Measurements from ENCODE around the gene GPRC6A.

GPRC6A gene

DNA sequence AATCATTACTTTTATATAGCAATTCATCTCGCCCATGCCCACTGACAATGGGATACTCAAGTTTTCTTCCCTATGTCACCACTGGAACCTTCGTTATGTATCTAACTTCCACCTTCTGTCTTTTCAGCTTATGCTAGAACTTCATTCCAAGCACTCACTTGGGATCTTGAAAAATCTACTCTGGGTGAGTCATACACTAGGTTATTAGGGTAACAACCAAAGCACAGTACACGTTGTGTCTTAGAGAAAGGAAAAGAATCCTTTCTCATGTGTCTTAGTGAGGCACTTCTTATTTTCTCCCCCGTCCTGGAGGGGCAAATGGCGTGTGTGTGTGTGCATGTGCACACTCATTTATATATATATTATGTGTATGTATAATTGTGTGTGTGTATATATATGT lies 45.0 kb downstream of the GPRC6A start:
- no peak for DNase-seq

DNA sequence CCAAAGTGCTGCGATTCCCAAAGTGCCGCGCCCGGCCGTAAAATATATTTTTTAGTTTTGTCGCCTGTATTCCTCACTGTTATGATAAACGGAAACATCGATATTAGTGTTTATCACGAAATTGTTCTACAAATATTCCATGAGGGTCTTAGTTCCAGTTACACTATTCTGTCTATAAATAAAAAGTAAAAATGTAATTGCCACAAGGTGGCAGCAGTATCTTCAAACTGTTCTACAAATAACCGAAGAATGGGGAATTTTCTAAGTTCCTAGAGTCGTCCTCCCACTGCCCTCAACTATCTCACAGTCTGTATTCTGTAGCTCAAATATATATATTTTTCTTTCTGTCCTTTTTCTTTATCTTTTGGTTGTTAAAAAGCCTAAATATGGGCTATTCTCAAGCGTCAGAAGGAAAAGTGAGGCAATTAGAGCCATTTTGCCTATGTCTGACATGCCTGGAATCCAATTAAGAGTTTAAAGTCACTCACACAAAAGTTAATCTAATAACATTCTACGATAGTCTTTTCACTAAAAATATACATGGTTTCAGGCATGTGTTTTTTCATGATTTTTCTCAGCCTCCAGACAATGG lies 49.2 kb downstream of the GPRC6A start:
- no peak for DNase-seq

DNA sequence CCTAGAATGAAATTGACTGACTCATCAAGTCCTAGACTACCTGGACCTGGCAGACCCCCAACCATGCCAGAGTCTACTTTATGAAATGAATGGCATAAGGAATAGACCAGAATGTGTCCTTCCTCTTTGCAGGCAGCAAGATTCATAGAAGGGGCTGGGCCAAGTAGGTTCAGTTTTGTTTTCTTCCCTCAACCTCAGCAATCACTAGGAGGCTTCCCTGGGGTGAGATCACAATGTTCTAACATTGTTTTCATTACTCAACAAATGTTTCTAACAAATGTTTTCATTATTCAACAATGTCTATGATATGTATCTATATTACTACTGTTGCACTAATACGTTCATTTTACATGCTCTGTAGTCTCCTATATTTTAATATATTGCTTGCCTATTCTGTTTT lies 55.0 kb downstream of the GPRC6A start:
- no peak for DNase-seq

DNA sequence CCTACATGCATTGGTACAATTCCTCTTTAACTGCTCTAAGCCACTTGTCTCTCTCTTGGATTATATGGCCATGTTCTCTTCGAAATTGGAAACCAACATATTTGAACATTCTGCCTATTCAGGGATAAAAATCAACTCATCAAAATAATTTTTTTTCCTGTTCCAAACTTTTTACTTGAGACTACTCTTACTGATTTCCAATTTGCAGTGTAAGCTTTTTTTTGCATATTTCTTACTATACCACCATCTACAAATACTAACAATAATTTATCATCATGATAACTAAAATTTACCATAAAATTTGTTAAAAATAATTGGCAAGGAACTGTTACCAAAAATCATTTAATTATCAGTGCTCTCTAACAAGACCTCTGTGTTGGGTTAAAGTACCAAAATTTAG lies 56.4 kb downstream of the GPRC6A start:
- DNase-seq = no peak

DNA sequence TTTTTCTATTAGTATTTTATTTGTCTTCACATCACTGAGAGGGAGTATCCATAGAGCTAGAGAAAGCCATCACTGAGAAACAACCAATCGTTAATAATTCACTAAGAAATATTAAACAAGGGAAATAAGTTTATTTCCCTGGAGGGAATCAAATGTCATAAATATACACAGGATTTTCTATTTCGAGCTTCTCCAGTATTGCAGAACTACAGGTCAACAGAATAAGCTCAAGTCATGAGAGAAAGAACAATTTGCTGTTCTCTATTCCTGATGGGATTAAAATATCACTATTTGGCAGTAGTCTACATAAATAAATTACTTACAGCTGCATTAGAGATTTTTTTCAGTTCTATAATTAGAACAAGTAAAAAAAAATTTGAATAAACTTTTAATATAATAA lies 61.2 kb downstream of the GPRC6A start:
- DNase-seq = no peak

DNA sequence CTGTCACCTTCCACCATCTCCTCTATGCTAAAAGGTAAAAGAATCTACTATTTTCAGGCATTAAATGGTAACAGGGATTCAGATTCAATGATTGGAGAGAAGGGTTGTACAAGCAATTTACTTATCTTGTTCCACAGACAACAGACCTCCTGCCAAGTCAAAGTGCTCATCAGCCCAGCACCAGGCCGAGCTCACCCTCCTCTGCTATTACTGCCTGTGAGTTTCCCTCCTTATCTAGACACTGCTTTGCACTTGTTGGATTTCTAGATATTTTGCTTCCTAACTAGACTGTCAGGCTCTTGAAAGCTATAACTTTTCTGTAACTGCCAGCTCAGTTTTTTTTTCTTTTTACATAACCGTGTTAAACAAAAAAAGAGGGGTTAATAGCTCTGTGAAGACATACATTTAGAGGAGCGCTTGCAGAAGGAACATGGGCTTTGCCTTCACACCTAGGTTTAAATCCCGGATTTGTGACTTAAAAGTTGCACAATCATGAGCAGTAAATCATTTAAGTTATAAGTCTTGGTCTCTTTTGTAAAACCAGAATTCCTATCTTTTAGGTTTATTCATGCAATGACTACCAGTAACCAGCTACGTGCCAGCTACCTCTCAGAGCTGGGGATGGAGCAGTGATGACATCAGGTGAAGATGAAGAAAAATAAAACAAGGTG lies 62.2 kb downstream of the GPRC6A start:
- no peak for DNase-seq

DNA sequence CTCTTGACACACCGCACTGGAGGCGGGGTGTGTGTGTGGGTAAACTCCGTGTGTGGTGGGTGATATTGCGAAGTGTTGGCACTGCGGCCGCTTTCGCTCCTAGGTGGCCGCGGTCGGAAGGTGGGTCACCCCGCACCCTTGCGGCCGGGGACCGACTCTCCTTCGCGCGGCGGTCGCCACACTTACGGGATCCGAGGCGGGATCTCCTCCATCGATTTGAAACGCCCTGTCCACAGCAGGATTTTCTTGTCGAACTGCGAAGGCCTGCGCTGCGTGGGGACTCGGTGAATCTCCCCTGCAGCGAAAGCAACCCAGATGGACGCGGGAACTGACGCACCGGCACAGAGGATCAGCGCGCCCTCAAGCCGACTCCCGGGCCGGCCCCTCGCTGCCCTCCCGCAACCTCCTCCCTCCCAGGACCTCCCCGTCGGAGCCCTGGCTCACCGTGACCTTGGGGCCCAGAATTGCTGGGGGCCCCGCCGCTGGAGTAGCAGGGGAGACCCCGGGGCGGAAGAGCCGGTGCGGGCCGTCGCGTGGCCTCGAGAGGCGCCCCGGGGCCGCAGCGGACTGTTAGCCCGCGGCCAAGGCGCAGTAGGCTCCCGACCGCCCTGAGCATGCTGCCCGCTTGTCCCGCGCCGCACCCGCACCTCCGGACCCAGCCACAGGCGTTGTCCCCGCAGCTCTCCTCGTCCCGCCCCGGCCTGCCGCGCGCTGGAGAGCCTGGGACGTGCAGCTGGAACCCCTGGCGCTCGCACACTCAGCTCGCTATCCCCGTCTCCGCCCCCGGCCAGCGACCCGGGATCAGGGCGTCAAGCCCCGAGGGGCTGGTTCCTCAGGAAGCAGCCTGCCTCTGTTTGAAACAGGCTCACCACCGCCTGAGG lies 63.7 kb downstream of the GPRC6A start, which contains the start of gene FAM162B:
FAM162B (minus strand) TSS at position 759 of the 881 bp plus-strand sequence; CDS start at position 616, 143 bp downstream.
- DNase-seq = no peak

DNA sequence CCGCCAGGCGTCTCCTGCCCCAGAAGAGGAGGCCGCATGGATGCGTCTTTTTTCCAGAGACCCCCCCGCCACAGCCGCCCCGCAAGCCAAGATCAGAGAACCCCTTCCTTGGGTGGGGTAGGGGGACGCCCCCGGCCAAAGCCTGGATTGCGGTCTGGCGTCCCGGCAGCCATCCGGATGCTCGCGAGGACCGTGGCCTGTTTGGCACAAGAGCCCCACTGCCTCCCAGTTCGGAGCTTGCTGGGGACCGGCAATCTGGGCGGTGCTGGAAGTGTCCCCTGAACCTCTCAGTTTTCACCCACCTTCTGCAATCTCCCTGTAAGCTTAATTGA lies 64.3 kb downstream of the GPRC6A start:
- no peak for DNase-seq

DNA sequence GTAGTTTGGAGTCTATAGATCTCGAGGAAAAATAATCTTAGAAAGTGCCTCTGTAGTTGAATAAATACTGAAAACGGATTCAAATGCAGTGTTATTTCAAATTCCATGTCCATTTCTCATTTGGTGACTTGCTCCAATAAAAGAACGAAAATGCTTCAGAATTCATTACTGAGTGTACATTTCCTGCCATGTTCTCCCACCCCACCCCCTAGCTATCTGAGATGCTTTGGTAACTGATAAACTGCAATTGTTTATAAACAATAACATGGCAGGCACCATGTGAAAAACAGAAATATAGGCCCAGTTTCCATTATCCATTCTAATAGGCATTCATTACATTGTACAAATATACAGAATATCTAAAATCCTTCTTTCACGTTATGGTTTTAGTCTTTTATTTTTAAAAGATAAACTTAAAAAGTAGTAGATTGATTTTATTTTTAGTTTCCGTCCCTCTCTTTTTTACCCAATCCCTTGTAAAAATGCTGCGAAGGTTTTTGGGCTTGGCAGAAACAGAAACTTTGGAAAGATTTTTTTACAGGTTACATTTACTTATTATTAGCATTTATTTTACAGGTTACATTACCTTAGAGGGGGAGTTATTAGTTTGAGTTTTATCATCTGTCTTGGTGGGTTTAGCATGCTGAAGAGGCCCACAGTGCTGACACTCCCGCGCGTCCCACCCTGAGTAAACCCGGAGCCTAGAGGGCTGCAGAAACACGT lies 64.8 kb downstream of the GPRC6A start:
- no peak for DNase-seq

DNA sequence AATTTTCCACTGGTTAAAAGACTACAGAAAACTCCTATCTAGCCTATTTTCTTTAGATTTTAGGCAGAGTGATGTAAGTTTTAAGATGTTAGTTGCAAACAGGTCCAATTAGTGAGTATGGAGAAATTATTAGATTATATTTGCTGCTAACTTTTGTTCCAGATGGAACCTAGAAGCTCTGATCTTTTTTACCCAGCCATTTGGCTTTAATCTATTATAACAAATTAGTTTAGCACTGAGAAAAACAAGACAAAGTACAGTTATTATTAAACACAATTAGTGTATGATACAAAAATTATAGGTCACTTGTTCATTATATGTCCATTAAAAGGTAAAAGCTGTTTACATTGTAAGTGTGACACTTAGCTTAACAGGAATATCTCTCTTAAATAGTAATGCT lies 65.8 kb downstream of the GPRC6A start:
- DNase-seq = no peak

DNA sequence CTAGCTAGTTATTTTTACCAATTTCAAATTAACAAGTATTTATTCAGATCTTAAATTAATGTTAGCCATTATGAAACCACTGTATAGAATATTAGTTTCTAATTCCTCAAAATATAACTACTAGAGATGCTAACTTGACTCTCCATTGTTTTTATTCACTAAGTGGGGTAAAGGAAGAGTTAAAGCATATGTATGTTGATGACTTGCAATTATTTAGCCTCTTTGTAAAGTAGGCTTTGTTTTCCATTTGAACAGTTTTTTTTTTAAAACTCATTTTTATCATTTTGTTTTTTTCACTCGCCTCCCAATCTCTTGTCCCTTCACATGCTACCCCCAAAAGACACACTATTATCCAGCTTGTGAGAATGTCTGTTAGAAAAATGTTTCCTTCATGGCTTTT lies 66.6 kb downstream of the GPRC6A start:
- DNase-seq = no peak

DNA sequence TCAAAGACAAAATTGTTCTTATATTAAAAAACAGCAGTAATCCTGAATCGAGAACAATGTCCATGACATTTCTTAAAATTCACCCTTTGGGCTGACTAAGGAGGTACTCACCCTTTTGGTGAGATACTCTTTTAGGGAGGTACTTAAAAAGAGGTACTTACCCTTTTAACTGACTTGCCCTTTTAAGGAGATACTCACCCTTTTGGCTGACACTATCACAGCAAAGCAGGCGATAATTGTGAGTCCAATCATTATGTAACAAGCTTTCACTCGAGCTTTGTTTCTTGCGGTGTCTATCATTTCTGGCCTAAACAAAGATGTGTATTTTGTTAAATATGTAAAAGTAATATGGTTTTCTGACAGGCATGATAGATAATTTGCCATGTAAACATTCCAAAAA lies 67.1 kb downstream of the GPRC6A start:
- DNase-seq = no peak

DNA sequence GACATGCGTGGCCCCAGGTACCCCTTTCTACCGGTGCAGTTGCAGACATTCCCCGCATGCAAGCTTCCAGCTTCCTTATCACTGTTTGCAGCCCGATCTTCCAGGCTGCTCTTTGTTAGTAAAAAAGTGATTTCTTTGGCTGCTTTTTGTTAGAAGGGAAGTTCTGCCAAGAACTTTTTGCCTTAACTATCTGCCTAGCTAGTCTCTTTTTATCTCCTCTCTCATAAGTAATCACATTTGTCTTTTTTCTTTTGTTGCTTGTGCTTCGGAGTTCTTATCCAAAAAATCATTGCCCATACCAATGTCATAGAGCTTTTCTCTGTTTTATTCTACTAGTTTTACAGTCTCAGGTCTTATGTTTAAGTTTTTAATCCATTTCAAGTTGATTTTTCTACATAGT lies 83.7 kb downstream of the GPRC6A start:
- no peak for DNase-seq
